Natural killer cell (primary cell): Measurements from ENCODE around the gene STX17. TPM values are rescaled to one million over a fixed set of nuclear protein-coding genes. Genes with fewer than 3 reads are reported as not detected.

Experiments used
- ATAC-seq, 3 donors: fragments of 150-1000 bp in 2 of 3; fragments of 200-7000 bp in 1 of 3; cut with Tn5 transposase; 1 replicate in 1 of 3; 2 replicates in 2 of 3; pipeline ENCODE4 v1.10.0; 2021; ENCODE audit warnings: mild to moderate bottlenecking in 2 of 3, moderate library complexity in 2 of 3
- DNase-seq, 2 donors: peaks; one replicate each; pipeline versions ENCODE4 v3.0.0 to v3.0.0-alpha.2; 2013 to 2021; ENCODE audit warnings: mixed read lengths in 1 of 2
- H3K27ac ChIP-seq: one replicate; pipeline ENCODE4 v1.5.1; 2013; ENCODE audit warnings: mild to moderate bottlenecking, low read length
- H3K27me3 ChIP-seq: one replicate; pipeline ENCODE4 v1.6.1; 2013; ENCODE audit warnings: low read length; ENCODE audit not compliant: control insufficient read depth, insufficient read depth
- H3K36me3 ChIP-seq: one replicate; pipeline ENCODE4 v1.6.1; 2013; ENCODE audit warnings: low read length; ENCODE audit not compliant: control insufficient read depth, insufficient read depth
- H3K4me1 ChIP-seq: one replicate; pipeline ENCODE4 v1.6.1; 2013; ENCODE audit warnings: low read length; ENCODE audit not compliant: control insufficient read depth, insufficient read depth
- H3K4me3 ChIP-seq: one replicate; pipeline ENCODE4 v1.5.1; 2013; ENCODE audit warnings: low read length
- H3K9me3 ChIP-seq: one replicate; pipeline ENCODE4 v1.6.1; 2013; ENCODE audit warnings: low read length; ENCODE audit not compliant: control insufficient read depth, insufficient read depth
- H3K27ac Mint-ChIP-seq, 2 donors: one replicate each; pipeline ENCODE4 v1.8.0; 2022; ENCODE audit warnings: mild to moderate bottlenecking in 2 of 2, mixed read lengths in 2 of 2, moderate library complexity in 1 of 2
- H3K27me3 Mint-ChIP-seq, 2 donors: one replicate each; pipeline ENCODE4 v1.8.0; 2022; ENCODE audit warnings: low read depth in 2 of 2, mixed read lengths in 2 of 2
- H3K36me3 Mint-ChIP-seq: one replicate; pipeline ENCODE4 v1.8.0; 2022; ENCODE audit warnings: mixed read lengths
- H3K4me1 Mint-ChIP-seq, 2 donors: one replicate each; pipeline ENCODE4 v1.8.0; 2022; ENCODE audit warnings: mixed read lengths in 2 of 2
- H3K4me3 Mint-ChIP-seq: one replicate; pipeline ENCODE4 v1.8.0; 2022; ENCODE audit warnings: mild to moderate bottlenecking, moderate library complexity, mixed read lengths
- H3K9me3 Mint-ChIP-seq, 2 donors: one replicate each; pipeline ENCODE4 v1.8.0; 2022; ENCODE audit warnings: mixed read lengths in 2 of 2
- CTCF ChIP-seq: fragments of 200-600 bp; IDR thresholded peaks from one replicate; pipeline ENCODE4 v1.8.0; 2022; ENCODE audit warnings: antibody characterized with exemption
- whole genome bisulfite sequencing: methylation state at CpG from one replicate; pipeline ENCODE4 v1.1.7; 2013; ENCODE audit warnings: missing lambda C conversion rate; ENCODE audit not compliant: insufficient coverage; 5-methylcytosine and 5-hydroxymethylcytosine counted together
- intact Hi-C: fragments of 100-400 bp; cut with micrococcal nuclease; formaldehyde crosslinking; loops from one replicate; pipeline ENCODE4 v1.14.2; 2022
- total RNA-seq, 4 donors: library from RNA; stranded (reverse); fragments of 120-200 nt in 1 of 4; gene quantifications; one replicate each; pipeline versions ENCODE4 v1.2.3 to v1.2.4, GENCODE V29; 2013 to 2022

The STX17 gene
- total RNA-seq, 3 donors from 2014 or later (not counting 1 experiment from before 2014, with no cell fraction given): 28.4 to 41.5 (median 33.8) TPM

GRCh38 chr9:99896119-99896518 is 10.3 kb upstream of the STX17 start:
- no peak for TF ChIP-seq CTCF
- Histone ChIP-seq H3K9me3 (no peaks in the 10 kb centered on the region), H3K36me3 (no peaks in the 10 kb centered on the region), H3K27me3 (no peaks in the 10 kb centered on the region), H3K4me3 (no peak overlapping the region), H3K4me1 (no peaks in the 10 kb centered on the region), H3K27ac (no peak overlapping the region)
- H3K4me3 Mint-ChIP-seq: no peak overlapping the region
- H3K27ac Mint-ChIP-seq: no peak overlapping the region
- H3K9me3 Mint-ChIP-seq: no peaks in the 10 kb centered on the region
- intact Hi-C loops: no loop called here
- no peaks in the 10 kb centered on the region for H3K36me3 Mint-ChIP-seq
- 93% methylated on average over 2 of the region's 2 CpGs for WGBS
- peaks cover 25 to 62% of the 10 kb centered on the region in 2 donors for H3K27me3 Mint-ChIP-seq
- DNase-seq (no peak), ATAC-seq (no peak)
- H3K4me1 Mint-ChIP-seq: no peaks in the 10 kb centered on the region

- DNase-seq (no peak), ATAC-seq (no peak)
- H3K27ac Mint-ChIP-seq: no peak overlapping the region
- H3K27me3 ChIP-seq: no peaks in the 10 kb centered on the region
- intact Hi-C loops: no loop called here
- WGBS: 67% methylated on average over 1 of the region's 1 CpG
- no peaks in the 10 kb centered on the region for H3K9me3 ChIP-seq
- TF ChIP-seq CTCF: no peak
- H3K27ac ChIP-seq: no peak overlapping the region
- no peak overlapping the region for H3K4me3 Mint-ChIP-seq
- no peaks in the 10 kb centered on the region for H3K36me3 Mint-ChIP-seq
- H3K36me3 ChIP-seq: no peaks in the 10 kb centered on the region
- no peak overlapping the region for H3K4me3 ChIP-seq
- peaks cover 11% of the 10 kb centered on the region for H3K4me1 ChIP-seq
- peaks cover 14 to 32% of the 10 kb centered on the region in 2 donors for H3K27me3 Mint-ChIP-seq
- H3K4me1 Mint-ChIP-seq: peaks cover 22 to 26% of the 10 kb centered on the region in 2 donors
- no peaks in the 10 kb centered on the region for H3K9me3 Mint-ChIP-seq
Observed at GRCh38 chr9:99903393-99903792, 3.1 kb upstream of the STX17 start.

- peak overlapping the region; percentile 95 to 96 for H3K27ac Mint-ChIP-seq
- H3K36me3 Mint-ChIP-seq: no peaks in the 10 kb centered on the region
- H3K27me3 Mint-ChIP-seq: peaks cover 8 to 9% of the 10 kb centered on the region in 2 donors
- intact Hi-C loops: loop anchor here (1.0 to 2.0 kb wide), 4 partner anchors 55 to 99 kb away; partner anchors contain the start of gene NR4A3
- peak overlapping the region; percentile 97 for H3K4me3 Mint-ChIP-seq
- no peaks in the 10 kb centered on the region for H3K27me3 ChIP-seq
- no peak for ATAC-seq
- H3K4me1 ChIP-seq: peaks cover 11% of the 10 kb centered on the region
- 24% methylated on average over 9 of the region's 9 CpGs for WGBS
- TF ChIP-seq CTCF: no peak
- H3K9me3 Mint-ChIP-seq: no peaks in the 10 kb centered on the region
- H3K36me3 ChIP-seq: no peaks in the 10 kb centered on the region
- DNase-seq: peak in 1 of 2 donors; percentile 12
- H3K27ac ChIP-seq: peak overlapping the region; percentile 95
- peaks cover 25 to 28% of the 10 kb centered on the region in 2 donors for H3K4me1 Mint-ChIP-seq
- H3K4me3 ChIP-seq: peak overlapping the region; percentile 85
- H3K9me3 ChIP-seq: no peaks in the 10 kb centered on the region
Observed at GRCh38 chr9:99905833-99906402, 536 bp upstream of the STX17 start.

- Histone ChIP-seq H3K4me1 (peaks cover 11% of the 10 kb centered on the region), H3K36me3 (peaks cover 6% of the 10 kb centered on the region), H3K27ac (peak overlapping the region; percentile 95), H3K27me3 (no peaks in the 10 kb centered on the region), H3K4me3 (peak overlapping the region; percentile 85), H3K9me3 (no peaks in the 10 kb centered on the region)
- H3K4me3 Mint-ChIP-seq: peak overlapping the region; percentile 97
- H3K9me3 Mint-ChIP-seq: no peaks in the 10 kb centered on the region
- ATAC-seq (no peak), DNase-seq (no peak)
- H3K4me1 Mint-ChIP-seq: peaks cover 25 to 28% of the 10 kb centered on the region in 2 donors
- intact Hi-C loops: loop anchor here (2.0 kb wide), 2 partner anchors 56 to 86 kb away; partner anchors contain the start of gene NR4A3
- 0% methylated on average over 3 of the region's 9 CpGs for WGBS
- H3K27ac Mint-ChIP-seq: peak overlapping the region; percentile 95 to 96
- no peaks in the 10 kb centered on the region for H3K36me3 Mint-ChIP-seq
- no peak for TF ChIP-seq CTCF
- H3K27me3 Mint-ChIP-seq: peaks cover 7 to 9% of the 10 kb centered on the region in 2 donors
Observed at GRCh38 chr9:99907208-99907532, 716 bp downstream of the STX17 start.
